Dermis blood vessel endothelial cell (primary cell): ENCODE measurements around the gene OR5T1. TPM values are rescaled to one million over a fixed set of nuclear protein-coding genes. Genes with fewer than 3 reads are reported as not detected.

Source experiments
- DNase-seq: peaks from one replicate; pipeline ENCODE4 v3.0.0; 2010
- total RNA-seq: library from RNA; depleted of rRNA; stranded (reverse); fragments of >200 nt; gene quantifications from 2 replicates; pipeline ENCODE4 v1.2.3, GENCODE V29; 2014

Gene OR5T1
- not detected in 2 replicates for total RNA-seq

GRCh38 chr11:56273854-56274253, at the start of gene OR5T1:
Gene OR5T1, plus strand, starts transcription at chr11:56274154. Its CDS starts 1,485 bp downstream, at chr11:56275639.
- no peak for DNase-seq

GRCh38 chr11:56234155-56234554, 39.8 kb upstream of the OR5T1 start, which contains the start of gene OR5T2:
Gene OR5T2, minus strand, starts transcription at chr11:56234255. Its CDS starts 1,193 bp downstream, at chr11:56233062.
- DNase-seq = no peak

GRCh38 chr11:56251954-56252353, 22.0 kb upstream of the OR5T1 start, which contains the start of gene OR5T3:
Gene OR5T3, plus strand, starts transcription at chr11:56252254. Its CDS starts 0 bp downstream, at chr11:56252254.
- no peak for DNase-seq

- no peak for DNase-seq
Observed at GRCh38 chr11:56271092-56271491, 2.9 kb upstream of the OR5T1 start.

- DNase-seq = no peak
Observed at GRCh38 chr11:56292154-56292553, 18.2 kb downstream of the OR5T1 start, which contains the start of gene OR8H1. Gene OR8H1, minus strand, starts transcription at chr11:56292254. Its CDS starts 1,192 bp downstream, at chr11:56291062.

GRCh38 chr11:56296898-56297297, 22.9 kb downstream of the OR5T1 start:
- no peak for DNase-seq

GRCh38 chr11:56307836-56308235, 33.9 kb downstream of the OR5T1 start:
- no peak for DNase-seq

GRCh38 chr11:56314844-56315243, 40.9 kb downstream of the OR5T1 start, which contains the start of gene OR8K3:
Gene OR8K3, plus strand, starts transcription at chr11:56315144. Its CDS starts 3,163 bp downstream, at chr11:56318307.
- DNase-seq = no peak

Other genes starting within 250 kb of the OR5T1 start
- gene OR5AS1, start 246.5 kb upstream of the OR5T1 start, total RNA-seq = not detected in 2 replicates
- gene OR8I2, start 180.8 kb upstream of the OR5T1 start, total RNA-seq = not detected in 2 replicates
- not detected in 2 replicates for gene OR8H2, start 170.5 kb upstream of the OR5T1 start, total RNA-seq
- not detected in 2 replicates for gene OR8H3, start 151.8 kb upstream of the OR5T1 start, total RNA-seq
- gene OR8J3, start 134.0 kb upstream of the OR5T1 start, total RNA-seq = not detected in 2 replicates
- not detected in 2 replicates for gene OR8K5, start 113.8 kb upstream of the OR5T1 start, total RNA-seq
- not detected in 2 replicates for gene OR5J2, start 97.5 kb upstream of the OR5T1 start, total RNA-seq
- gene OR5T2, start 39.9 kb upstream of the OR5T1 start, total RNA-seq = not detected in 2 replicates
- gene OR5T3, start 21.9 kb upstream of the OR5T1 start, total RNA-seq = not detected in 2 replicates
- not detected in 2 replicates for gene OR8H1, start 18.1 kb downstream of the OR5T1 start, total RNA-seq
- gene OR8K3, start 41.0 kb downstream of the OR5T1 start, total RNA-seq = not detected in 2 replicates
- gene OR8K1, start 71.9 kb downstream of the OR5T1 start, total RNA-seq = not detected in 2 replicates
- gene OR8J1, start 80.1 kb downstream of the OR5T1 start, total RNA-seq = not detected in 2 replicates
- not detected in 2 replicates for gene OR8U1, start 101.5 kb downstream of the OR5T1 start, total RNA-seq
- not detected in 2 replicates for gene OR5AL1, start 138.5 kb downstream of the OR5T1 start, total RNA-seq
- not detected in 2 replicates for gene OR5M3, start 199.2 kb downstream of the OR5T1 start, total RNA-seq
- gene OR5M8, start 217.2 kb downstream of the OR5T1 start, total RNA-seq = not detected in 2 replicates